ENCODE measurements around the gene OST4. TPM values are rescaled to one million over a fixed set of nuclear protein-coding genes. Genes with fewer than 3 reads are reported as not detected.
"Not testable (repeated sequence)": the region's sequence is repeated elsewhere in the genome, so short reads cannot be mapped to it uniquely, and the experiment has no call there.

OST4 gene
- total RNA-seq: 243 and 265 TPM in 2 replicates

DNA sequence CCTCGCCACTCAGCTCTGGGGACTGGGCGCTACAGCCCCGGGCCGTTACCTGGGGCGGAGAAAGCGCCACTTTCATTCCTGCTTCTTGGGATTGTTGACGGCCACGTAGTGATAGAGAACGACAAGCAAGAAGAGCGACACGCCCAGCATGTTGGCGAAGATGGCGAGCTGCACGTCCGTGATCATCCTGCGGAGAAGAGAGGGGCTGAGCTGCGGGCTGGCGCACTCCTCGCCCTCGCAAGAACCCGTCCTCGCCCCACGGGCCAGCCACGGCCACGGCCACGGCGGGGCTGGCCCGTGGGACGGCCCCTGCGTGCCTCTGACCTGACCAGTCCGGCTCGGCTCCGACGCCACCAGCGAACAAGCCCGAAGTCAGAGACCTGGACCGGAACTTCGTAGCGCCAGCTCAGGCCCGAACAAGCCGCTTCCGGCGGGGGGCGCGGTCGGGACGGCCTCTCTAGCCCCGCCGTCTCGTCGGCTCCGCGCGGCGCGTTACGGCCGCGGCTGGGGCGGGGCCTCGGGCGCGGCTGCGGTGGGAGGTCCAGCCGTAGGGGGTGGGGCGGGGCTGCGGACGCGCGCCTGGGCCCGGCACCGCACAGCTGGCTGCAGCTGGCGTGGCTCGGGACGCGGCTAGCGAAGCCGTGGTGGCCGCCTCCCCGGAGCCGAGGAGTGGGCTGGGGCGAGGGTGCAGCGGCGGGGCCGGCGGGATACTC is at the start of gene OST4:
Gene OST4 (minus strand): TSS at position 378 of the 713 bp plus-strand sequence.
- Mint-ChIP-seq H3K9me3 (no peaks in the 10 kb centered on the region), H3K4me1 (peaks cover 67% of the 10 kb centered on the region), H3K4me3 (peak within 1 kb of the TSS; percentile 97), H3K27ac (peak within 1 kb of the TSS; percentile 90), H3K27me3 (no peaks in the 10 kb centered on the region), H3K36me3 (ENCODE audit: low read depth) (peaks cover 36% of the 10 kb centered on the region)
- POLR2A ChIA-PET: interaction anchor here (0.7 to 13.9 kb wide), 18 partner anchors 11 to 557 kb away, joined by 3 to 204 read pairs (median 4); partner anchors contain the start of genes AGBL5, ATRAID, CCDC121 and GPN1
- TF ChIP-seq CTCF (IDR thresholded peaks at IDR 0.05): no peak
- peak; percentile 92 for DNase-seq
- CTCF ChIA-PET: interaction anchor here (0.9 to 2.4 kb wide), 3 partner anchors 10 to 30 kb away, joined by 3 to 16 read pairs (median 12); partner anchors contain the start of gene AGBL5
- intact Hi-C loops (cut with micrococcal nuclease): loop anchor here (1.0 to 2.0 kb wide), 6 partner anchors 10 to 557 kb away; partner anchors contain the start of genes CCDC121, GPN1, KHK and PREB
- peak; percentile 96 for ATAC-seq (ENCODE audit: low read depth)

DNA sequence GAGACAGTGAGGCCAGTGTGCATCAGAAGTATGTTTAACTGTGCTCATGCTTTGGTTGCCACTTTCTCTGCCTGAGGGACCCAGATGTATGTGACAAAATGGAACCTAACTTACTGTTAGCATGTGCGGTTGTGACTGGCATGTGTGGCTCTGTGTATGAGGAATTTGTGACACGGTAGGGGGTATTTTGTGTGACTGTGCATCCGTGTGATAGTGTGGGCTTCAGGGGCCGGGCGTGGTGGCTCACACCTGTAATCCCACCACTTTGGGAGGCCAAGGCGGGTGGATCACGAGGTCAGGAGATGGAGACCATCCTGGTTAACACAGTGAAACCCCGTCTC is 47.8 kb upstream of the OST4 start:
- H3K27me3 Mint-ChIP-seq: peaks cover 33% of the 10 kb centered on the region
- CTCF ChIA-PET; H3K36me3 Mint-ChIP-seq (ENCODE audit: low read depth); DNase-seq; H3K9me3 Mint-ChIP-seq; ATAC-seq (ENCODE audit: low read depth); H3K27ac Mint-ChIP-seq; POLR2A ChIA-PET: not testable (repeated sequence)
- H3K4me1 Mint-ChIP-seq: peaks cover 19% of the 10 kb centered on the region
- intact Hi-C loops (cut with micrococcal nuclease): loop anchor here (2.0 kb wide), 1 partner anchor 16 kb away; the partner anchor contains the start of gene PREB
- H3K4me3 Mint-ChIP-seq: peak overlapping the region; percentile 69

- H3K9me3 Mint-ChIP-seq: no peaks in the 10 kb centered on the region
- no peaks in the 10 kb centered on the region for H3K36me3 Mint-ChIP-seq (ENCODE audit: low read depth)
- H3K27me3 Mint-ChIP-seq: peaks cover 33% of the 10 kb centered on the region
- no peak for DNase-seq
- TF ChIP-seq CTCF (IDR thresholded peaks at IDR 0.05): no peak
- no peak for ATAC-seq (ENCODE audit: low read depth)
- peak within 1 kb of the TSS; percentile 69 for H3K4me3 Mint-ChIP-seq
- ChIA-PET POLR2A (no interaction called here), CTCF (no interaction called here)
- peaks cover 17% of the 10 kb centered on the region for H3K4me1 Mint-ChIP-seq
- intact Hi-C loops (cut with micrococcal nuclease): loop anchor here (2.0 kb wide), 1 partner anchor 16 kb away; the partner anchor contains the start of gene PREB
- no peak within 1 kb of the TSS for H3K27ac Mint-ChIP-seq
Measured at GRCh38 chr2:27118525-27119329, 47.3 kb upstream of the OST4 start, which contains the start of gene CGREF1. TSS of gene CGREF1 (minus strand) at chr2:27119128. CDS start at chr2:27104366, 14,762 bp downstream.

DNA sequence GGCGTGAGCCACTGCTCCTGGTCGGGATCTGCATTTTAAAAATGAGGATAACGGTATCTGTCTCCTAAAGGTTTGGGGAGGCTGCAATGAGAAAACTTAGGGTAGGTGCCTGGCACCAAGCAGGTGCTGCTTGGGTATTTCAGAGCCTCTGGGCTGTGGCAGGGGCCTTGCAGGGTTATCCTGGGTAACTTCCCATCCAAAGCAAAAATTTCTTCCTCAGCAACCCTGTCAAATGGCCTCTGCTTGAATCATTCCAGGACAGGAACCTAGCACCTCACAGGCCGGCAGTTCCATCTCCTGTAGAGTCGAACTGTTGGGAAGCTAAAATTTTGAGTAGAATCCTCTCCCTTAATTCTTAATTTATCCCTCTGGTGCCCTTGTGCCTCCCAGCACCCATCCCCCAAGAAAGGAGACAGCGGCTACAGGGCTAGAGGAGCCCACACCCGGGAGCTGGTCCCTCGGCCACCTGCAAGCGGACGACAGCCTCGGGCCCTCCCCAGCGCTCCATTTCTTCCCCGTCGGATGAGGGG is 46.6 kb upstream of the OST4 start:
- no peaks in the 10 kb centered on the region for H3K36me3 Mint-ChIP-seq (ENCODE audit: low read depth)
- peaks cover 13% of the 10 kb centered on the region for H3K4me1 Mint-ChIP-seq
- intact Hi-C loops (cut with micrococcal nuclease): loop anchor here (2.0 kb wide), 1 partner anchor 17 kb away; the partner anchor contains the start of gene PREB
- no peak for ATAC-seq (ENCODE audit: low read depth)
- no peak overlapping the region for H3K4me3 Mint-ChIP-seq
- H3K27ac Mint-ChIP-seq: no peak overlapping the region
- ChIA-PET POLR2A (no interaction called here), CTCF (no interaction called here)
- TF ChIP-seq CTCF (IDR thresholded peaks at IDR 0.05): no peak
- H3K27me3 Mint-ChIP-seq: peaks cover 33% of the 10 kb centered on the region
- no peak for DNase-seq
- no peaks in the 10 kb centered on the region for H3K9me3 Mint-ChIP-seq

GRCh38 chr2:27115519-27115918 is 44.1 kb upstream of the OST4 start:
- Mint-ChIP-seq H3K27ac (no peak overlapping the region), H3K9me3 (no peaks in the 10 kb centered on the region), H3K27me3 (peaks cover 25% of the 10 kb centered on the region), H3K4me3 (no peak overlapping the region), H3K4me1 (peaks cover 11% of the 10 kb centered on the region), H3K36me3 (ENCODE audit: low read depth) (no peaks in the 10 kb centered on the region)
- ATAC-seq (ENCODE audit: low read depth) (no peak), DNase-seq (no peak)
- intact Hi-C loops (cut with micrococcal nuclease): no loop called here
- TF ChIP-seq CTCF (IDR thresholded peaks at IDR 0.05): no peak
- ChIA-PET CTCF (no interaction called here), POLR2A (no interaction called here)

GRCh38 chr2:27111392-27112078 is 40.1 kb upstream of the OST4 start:
- ATAC-seq (ENCODE audit: low read depth); H3K4me3 Mint-ChIP-seq; intact Hi-C loops (cut with micrococcal nuclease); DNase-seq; CTCF ChIA-PET; H3K27ac Mint-ChIP-seq; H3K9me3 Mint-ChIP-seq; H3K27me3 Mint-ChIP-seq; H3K4me1 Mint-ChIP-seq; H3K36me3 Mint-ChIP-seq (ENCODE audit: low read depth); POLR2A ChIA-PET: not testable (repeated sequence)

GRCh38 chr2:27110603-27111352 is 39.3 kb upstream of the OST4 start:
- POLR2A ChIA-PET; ATAC-seq (ENCODE audit: low read depth); H3K27ac Mint-ChIP-seq; intact Hi-C loops (cut with micrococcal nuclease); H3K36me3 Mint-ChIP-seq (ENCODE audit: low read depth); CTCF ChIA-PET; DNase-seq; H3K4me1 Mint-ChIP-seq; H3K27me3 Mint-ChIP-seq; H3K9me3 Mint-ChIP-seq; H3K4me3 Mint-ChIP-seq: not testable (repeated sequence)
